HUES6 (cell line): Measurements from ENCODE around the gene MSI2.

Experiments
- H3K27ac ChIP-seq: 2 replicates; pipeline ENCODE4 v1.7.0; 2013; ENCODE audit warnings: low read depth, mild to moderate bottlenecking, low read length, inconsistent platforms
- H3K27me3 ChIP-seq: 2 replicates; pipeline ENCODE4 v1.6.1; 2013; ENCODE audit warnings: low read length; ENCODE audit not compliant: control insufficient read depth, insufficient read depth
- H3K36me3 ChIP-seq: 2 replicates; pipeline ENCODE4 v1.6.1; 2013; ENCODE audit warnings: low read length; ENCODE audit not compliant: control insufficient read depth, insufficient read depth
- H3K4me1 ChIP-seq: 2 replicates; pipeline ENCODE4 v1.6.1; 2013; ENCODE audit warnings: low read length; ENCODE audit not compliant: control insufficient read depth, insufficient read depth
- H3K4me3 ChIP-seq: 2 replicates; pipeline ENCODE4 v1.5.1; 2013; ENCODE audit warnings: low read depth, low read length
- H3K9ac ChIP-seq: one replicate; pipeline ENCODE4 v1.6.1; 2013; ENCODE audit warnings: mild to moderate bottlenecking, low read length
- H3K9me3 ChIP-seq: 2 replicates; pipeline ENCODE4 v1.6.1; 2013; ENCODE audit warnings: low read depth, low read length; ENCODE audit not compliant: control insufficient read depth, insufficient read depth

MSI2 gene

GRCh38 chr17:57331423-57331822 is 75.1 kb downstream of the MSI2 start:
- H3K9ac ChIP-seq, result no peak overlapping the region
- H3K4me1 ChIP-seq, result peaks cover 4% of the 10 kb centered on the region; the same call in 1 of the 2 replicates
- H3K27me3 ChIP-seq, result no peaks in the 10 kb centered on the region
- H3K4me3 ChIP-seq, result no peak overlapping the region
- H3K36me3 ChIP-seq, result no peaks in the 10 kb centered on the region
- H3K9me3 ChIP-seq, result 0 out of 2 replicates have a peak, but pooled peaks cover 2% of the 10 kb centered on the region
- H3K27ac ChIP-seq, result no peak overlapping the region

DNA sequence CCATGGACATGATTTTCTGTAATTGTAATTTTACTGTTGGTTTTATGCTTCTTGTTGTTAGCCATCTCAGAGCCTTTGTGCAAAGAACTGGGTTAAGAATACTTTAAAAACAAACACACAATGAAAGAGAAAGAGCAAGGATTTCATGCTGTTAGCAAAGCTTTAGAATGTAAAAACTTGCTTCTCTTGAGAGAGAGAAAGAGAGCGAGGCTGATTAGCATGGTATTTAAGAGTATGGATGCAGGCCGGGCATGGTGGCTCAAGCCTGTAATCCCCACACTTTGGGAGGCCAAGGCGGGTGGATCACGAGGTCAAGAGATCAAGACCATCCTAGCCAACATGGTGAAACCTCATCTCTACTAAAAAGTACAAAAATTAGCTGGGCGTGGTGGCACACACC is 76.2 kb downstream of the MSI2 start:
- no peak overlapping the region for H3K4me3 ChIP-seq
- H3K9ac ChIP-seq, result no peak overlapping the region
- H3K36me3 ChIP-seq, result no peaks in the 10 kb centered on the region
- no peaks in the 10 kb centered on the region for H3K27me3 ChIP-seq
- H3K4me1 ChIP-seq, result peaks cover 4% of the 10 kb centered on the region; the same call in 1 of the 2 replicates
- H3K9me3 ChIP-seq, result 0 out of 2 replicates have a peak, but pooled peaks cover 2% of the 10 kb centered on the region
- no peak overlapping the region for H3K27ac ChIP-seq

DNA sequence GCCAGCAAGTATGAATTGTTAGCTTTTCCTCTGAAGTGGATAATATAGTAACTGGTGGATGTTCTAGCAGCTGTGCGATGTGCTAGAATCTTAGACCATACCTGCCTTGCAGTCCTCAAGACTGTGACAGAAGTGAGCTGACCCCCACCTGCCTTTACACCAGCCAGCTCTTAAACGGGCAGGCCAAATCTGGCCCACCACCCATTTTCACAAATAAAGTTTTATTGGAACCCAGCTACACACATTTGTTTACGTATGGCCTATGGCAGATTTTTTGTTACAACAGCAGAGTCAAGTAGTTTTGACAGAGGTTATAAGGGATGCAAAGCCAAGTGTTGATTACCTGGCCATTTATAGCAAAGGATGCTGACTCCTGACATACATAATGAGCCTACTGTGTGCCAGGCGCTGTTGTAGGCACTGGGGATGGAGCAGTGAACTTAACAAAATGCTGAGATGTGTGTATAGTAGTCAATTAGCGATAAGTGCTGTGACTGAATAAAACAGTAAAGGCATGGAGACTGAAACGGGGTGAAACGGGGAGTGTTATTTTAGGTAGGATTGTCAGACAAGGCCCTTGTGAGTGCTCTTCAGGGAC is 79.0 kb downstream of the MSI2 start:
- Histone ChIP-seq H3K9me3 (0 out of 2 replicates have a peak, but pooled peaks cover 2% of the 10 kb centered on the region), H3K27ac (no peak overlapping the region), H3K36me3 (peaks cover 6% of the 10 kb centered on the region), H3K27me3 (no peaks in the 10 kb centered on the region), H3K9ac (no peak overlapping the region), H3K4me3 (no peak overlapping the region), H3K4me1 (peaks cover 17% of the 10 kb centered on the region)

DNA sequence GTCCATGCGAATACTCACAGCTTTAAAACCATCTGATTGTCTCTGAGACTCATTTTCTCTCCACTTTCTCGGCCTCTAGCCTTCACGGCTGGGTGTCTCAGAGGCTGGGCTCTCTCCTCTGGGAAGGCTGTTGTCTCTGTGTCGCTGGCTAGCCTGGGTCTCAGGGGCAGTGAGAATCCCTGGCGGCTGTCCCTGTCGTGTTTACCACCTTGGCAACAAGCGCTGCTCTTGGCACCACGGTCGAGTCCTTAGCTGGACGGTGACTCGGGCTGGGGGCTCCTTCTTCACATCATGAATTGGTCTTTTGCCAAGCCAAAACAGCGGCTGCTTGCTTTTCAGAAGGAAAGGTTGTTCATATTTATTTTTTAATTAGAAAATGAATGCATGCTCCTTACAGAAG is 81.1 kb downstream of the MSI2 start:
- H3K36me3 ChIP-seq, result peaks cover 6% of the 10 kb centered on the region
- H3K4me1 ChIP-seq, result peaks cover 34% of the 10 kb centered on the region
- H3K9me3 ChIP-seq, result peaks cover 2% of the 10 kb centered on the region; the same call in 1 of the 2 replicates
- no peak overlapping the region for H3K4me3 ChIP-seq
- H3K9ac ChIP-seq, result no peak overlapping the region
- no peak overlapping the region for H3K27ac ChIP-seq
- no peaks in the 10 kb centered on the region for H3K27me3 ChIP-seq

DNA sequence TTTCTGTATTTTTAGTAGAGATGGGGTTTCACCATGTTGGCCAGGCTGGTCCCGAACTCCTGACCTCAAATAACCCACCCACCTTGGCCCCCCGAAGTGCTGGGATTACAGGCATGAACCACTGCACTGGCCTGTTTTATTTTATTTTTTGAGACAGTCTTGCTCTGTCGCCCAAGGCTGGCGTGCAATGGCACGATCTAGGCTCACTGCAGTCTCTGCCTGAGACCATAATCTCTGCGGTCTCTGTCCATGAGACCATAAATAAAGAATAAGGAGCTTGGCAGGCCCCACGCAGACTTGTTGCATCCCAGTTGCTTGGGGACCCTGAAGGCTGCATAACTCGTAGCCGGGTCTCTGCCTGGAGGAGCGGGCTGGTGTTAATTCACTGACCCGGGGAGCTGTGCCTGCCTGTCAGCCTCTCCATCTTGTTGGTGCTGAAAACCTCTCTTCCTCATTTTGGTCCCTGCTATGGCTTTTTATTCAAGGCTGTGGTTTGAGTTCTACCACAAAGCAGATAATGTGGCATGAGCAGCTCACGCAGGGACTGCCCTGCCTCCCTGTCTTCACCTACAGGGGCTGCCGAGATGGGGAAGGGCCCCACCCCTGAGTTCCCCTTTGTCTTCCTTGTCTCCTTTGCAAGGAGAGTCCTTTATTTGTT is 82.1 kb downstream of the MSI2 start:
- Histone ChIP-seq H3K36me3 (peaks cover 6% of the 10 kb centered on the region), H3K27ac (no peak overlapping the region), H3K4me1 (peaks cover 34% of the 10 kb centered on the region), H3K9ac (no peak overlapping the region), H3K27me3 (no peaks in the 10 kb centered on the region), H3K9me3 (peaks cover 2% of the 10 kb centered on the region; the same call in 1 of the 2 replicates), H3K4me3 (no peak overlapping the region)

- Histone ChIP-seq H3K9ac (no peak overlapping the region), H3K36me3 (peaks cover 6% of the 10 kb centered on the region), H3K27me3 (no peaks in the 10 kb centered on the region), H3K4me1 (peaks cover 31% of the 10 kb centered on the region), H3K27ac (no peak overlapping the region), H3K4me3 (no peak overlapping the region), H3K9me3 (peaks cover 2% of the 10 kb centered on the region; the same call in 1 of the 2 replicates)
Measured at GRCh38 chr17:57340160-57340981, 84.0 kb downstream of the MSI2 start.

GRCh38 chr17:57341611-57342540 is 85.6 kb downstream of the MSI2 start:
- no peaks in the 10 kb centered on the region for H3K27me3 ChIP-seq
- no peak overlapping the region; the same call in 1 of the 2 replicates for H3K4me3 ChIP-seq
- H3K27ac ChIP-seq, result no peak overlapping the region
- peaks cover 6% of the 10 kb centered on the region for H3K36me3 ChIP-seq
- no peaks in the 10 kb centered on the region; the same call in 1 of the 2 replicates for H3K9me3 ChIP-seq
- peaks cover 31% of the 10 kb centered on the region for H3K4me1 ChIP-seq
- no peak overlapping the region for H3K9ac ChIP-seq

- peaks cover 11% of the 10 kb centered on the region for H3K36me3 ChIP-seq
- H3K27ac ChIP-seq, result no peak overlapping the region
- no peak overlapping the region for H3K4me3 ChIP-seq
- H3K4me1 ChIP-seq, result peaks cover 30% of the 10 kb centered on the region
- no peak overlapping the region for H3K9ac ChIP-seq
- no peaks in the 10 kb centered on the region; the same call in 1 of the 2 replicates for H3K9me3 ChIP-seq
- no peaks in the 10 kb centered on the region for H3K27me3 ChIP-seq
Measured at GRCh38 chr17:57342963-57343589, 86.8 kb downstream of the MSI2 start.

- H3K27me3 ChIP-seq, result no peaks in the 10 kb centered on the region
- no peaks in the 10 kb centered on the region; the same call in 1 of the 2 replicates for H3K9me3 ChIP-seq
- no peak overlapping the region for H3K4me3 ChIP-seq
- peaks cover 23% of the 10 kb centered on the region for H3K4me1 ChIP-seq
- H3K9ac ChIP-seq, result no peak overlapping the region
- H3K36me3 ChIP-seq, result peaks cover 14% of the 10 kb centered on the region
- no peak overlapping the region for H3K27ac ChIP-seq
Measured at GRCh38 chr17:57343717-57344116, 87.4 kb downstream of the MSI2 start.

- Histone ChIP-seq H3K27ac (no peak overlapping the region), H3K27me3 (no peaks in the 10 kb centered on the region), H3K4me3 (no peak overlapping the region), H3K9ac (no peak overlapping the region), H3K4me1 (peaks cover 18% of the 10 kb centered on the region), H3K9me3 (no peaks in the 10 kb centered on the region; the same call in 1 of the 2 replicates), H3K36me3 (peaks cover 14% of the 10 kb centered on the region)
Measured at GRCh38 chr17:57344261-57344660, 87.9 kb downstream of the MSI2 start.
